Spleen (tissue), 11 donors: ENCODE measurements around the gene FTSJ1. TPM values are rescaled to one million over a fixed set of nuclear protein-coding genes. Genes with fewer than 3 reads are reported as not detected.

Experiments
- DNase-seq: peaks from one replicate; pipeline ENCODE4 v3.0.0-alpha.2; 2020
- H3K27ac ChIP-seq, 8 donors: fragments of 200-600 bp; sonication (generic) in 7 of 8; 1 replicate in 4 of 8; 2 replicates in 4 of 8; pipeline versions ENCODE4 v1.5.0 to v1.8.0; 2016 to 2021; ENCODE audit warnings: inconsistent platforms in 4 of 8, mild to moderate bottlenecking in 4 of 8, moderate library complexity in 1 of 8
- H3K27me3 ChIP-seq, 7 donors: fragments of 200-600 bp; sonication (generic) in 6 of 7; replicated peaks in 1 of 7; 1 replicate in 4 of 7; 2 replicates in 3 of 7; pipeline versions ENCODE4 v1.5.0 to v1.8.0; 2016 to 2021; ENCODE audit warnings: inconsistent platforms in 3 of 7, mild to moderate bottlenecking in 1 of 7
- H3K36me3 ChIP-seq, 6 donors: fragments of 200-600 bp; sonication (generic) in 5 of 6; 1 replicate in 4 of 6; 2 replicates in 2 of 6; pipeline versions ENCODE4 v1.5.0 to v1.8.0; 2016 to 2021; ENCODE audit warnings: inconsistent platforms in 2 of 6
- H3K4me1 ChIP-seq, 6 donors: fragments of 200-600 bp; sonication (generic) in 5 of 6; 1 replicate in 3 of 6; 2 replicates in 3 of 6; pipeline versions ENCODE4 v1.5.0 to v1.8.0; 2016 to 2021; ENCODE audit warnings: inconsistent platforms in 3 of 6
- H3K4me3 ChIP-seq, 8 donors: fragments of 200-600 bp; sonication (generic) in 7 of 8; 1 replicate in 4 of 8; 2 replicates in 4 of 8; pipeline versions ENCODE4 v1.5.0 to v1.8.0; 2016 to 2021; ENCODE audit warnings: inconsistent platforms in 4 of 8, mild to moderate bottlenecking in 4 of 8, moderate library complexity in 2 of 8
- H3K9me3 ChIP-seq, 8 donors: fragments of 200-600 bp; sonication (generic) in 7 of 8; 1 replicate in 4 of 8; 2 replicates in 4 of 8; pipeline versions ENCODE4 v1.5.0 to v1.8.0; 2016 to 2021; ENCODE audit warnings: inconsistent platforms in 4 of 8
- CTCF ChIP-seq, 11 experiments: fragments of 200-600 bp in 7 of 11; fragments of 450-650 bp in 4 of 11; sonication (generic) in 4 of 11; IDR thresholded peaks in 8 of 11; conservative IDR thresholded peaks in 3 of 11; 1 replicate in 7 of 11; 2 replicates in 4 of 11; pipeline versions ENCODE4 v1.4.0 to v1.8.0; 2016 to 2021; ENCODE audit warnings: antibody characterized with exemption in 11 of 11, inconsistent platforms in 4 of 11, mild to moderate bottlenecking in 1 of 11
- POLR2A ChIP-seq, 3 donors: fragments of 450-650 bp; IDR thresholded peaks; one replicate each; pipeline ENCODE4 v1.5.1; 2017; ENCODE audit warnings: antibody characterized with exemption in 3 of 3, mild to moderate bottlenecking in 1 of 3
- POLR2AphosphoS5 ChIP-seq, 3 donors: sonication (generic); formaldehyde crosslinking; IDR thresholded peaks; one replicate each; pipeline ENCODE4 v1.5.1; 2017; ENCODE audit warnings: antibody characterized with exemption in 3 of 3
- WGBS, 5 donors: extraction: QIAGEN DNeasy Blood & Tissue Kit in 3 of 5; methylation state at CpG; one replicate each; pipeline versions ENCODE4 v1.1.5 to v1.1.7; 2013 to 2018; 5-methylcytosine and 5-hydroxymethylcytosine counted together
- intact Hi-C: fragments of 100-400 bp; cut with DNase I; formaldehyde crosslinking; loops from one replicate; pipeline ENCODE4 v1.15.0; 2023; ENCODE audit warnings: low total_unique reads
- polyA plus RNA-seq, 3 donors: library from polyadenylated mRNA; stranded (reverse); fragments of 200-250 nt; gene quantifications; one replicate each; pipeline ENCODE4 v1.2.1, GENCODE V29; 2013
- total RNA-seq, 7 donors: library from RNA; depleted of rRNA in 3 of 7; stranded (reverse); fragments of >200 nt in 3 of 7; fragmentation: NEBNext Ultra II Directional in 4 of 7; extraction: Animal tissue kit (Norgen Biotek cat#: 25700) in 4 of 7; gene quantifications; one replicate each; pipeline versions ENCODE4 v1.1.0 to v1.2.1, GENCODE V29; 2016 to 2021
- donor health status: healthy with polysubstance abuse.
- donor health status: DM: no; HTN: no; CAD: no; lungs with moderate emphysema.
- donor health status: DM: no; HTN: no; CAD: no.
- donor health status: Bipolar disorder and iron deficiency.
- donor health status: healthy.
- donor health status: DM: no; HTN: no; CAD: no.
- donor health status: DM: yes; HTN: yes; CAD: no.

The FTSJ1 gene
- total and polyA plus RNA-seq, 10 donors = 27.1 to 58.6 (median 39.7) TPM

- H3K9me3 ChIP-seq = no peaks in the 10 kb centered on the region
- WGBS, 5 donors = 89 to 95% (median 92%) methylated on average over 5 to 19 of the region's 19 CpGs
- TF ChIP-seq CTCF (IDR thresholded peaks at IDR 0.05 in 8 of 11, conservative IDR thresholded peaks at IDR 0.05 in 3 of 11) = no peak
- no peak for TF ChIP-seq POLR2AphosphoS5 (IDR thresholded peaks at IDR 0.05)
- no peak for TF ChIP-seq POLR2A (IDR thresholded peaks at IDR 0.05)
- peaks cover 0 to 26% (median 11%) of the 10 kb centered on the region in 6 donors for H3K4me1 ChIP-seq
- DNase-seq = no peak
- H3K36me3 ChIP-seq = peaks cover 0 to 51% (median 20%) of the 10 kb centered on the region in 6 donors
- no peak overlapping the region for H3K27ac ChIP-seq
- H3K4me3 ChIP-seq = no peak overlapping the region
- no peaks in the 10 kb centered on the region for H3K27me3 ChIP-seq
- intact Hi-C loops = loop anchor here (10.0 kb wide), 1 partner anchor 393 kb away; no protein-coding TSS in a partner anchor
These were observed 2.2 kb downstream of the FTSJ1 start for GRCh38 chrX:48477960-48478755.

- H3K9me3 ChIP-seq = no peaks in the 10 kb centered on the region
- DNase-seq = no peak
- H3K4me3 ChIP-seq = no peak overlapping the region
- intact Hi-C loops = loop anchor here (10.0 kb wide), 1 partner anchor 394 kb away; no protein-coding TSS in a partner anchor
- H3K27me3 ChIP-seq = no peaks in the 10 kb centered on the region
- peaks cover 0 to 26% (median 11%) of the 10 kb centered on the region in 6 donors for H3K4me1 ChIP-seq
- no peak overlapping the region for H3K27ac ChIP-seq
- H3K36me3 ChIP-seq = peaks cover 0 to 57% (median 23%) of the 10 kb centered on the region in 6 donors
- no peak for TF ChIP-seq CTCF (IDR thresholded peaks at IDR 0.05 in 8 of 11, conservative IDR thresholded peaks at IDR 0.05 in 3 of 11)
- WGBS, 5 donors = 68 to 100% (median 86%) methylated on average over 3 to 5 of the region's 5 CpGs
These were observed 2.8 kb downstream of the FTSJ1 start for GRCh38 chrX:48478806-48479205.

GRCh38 chrX:48480142-48480541, 4.1 kb downstream of the FTSJ1 start:
- WGBS, 5 donors = 83 to 100% (median 94%) methylated on average over 3 of the region's 3 CpGs
- Histone ChIP-seq H3K4me1 (peaks cover 0 to 21% (median 6%) of the 10 kb centered on the region in 6 donors), H3K27ac (no peak overlapping the region), H3K4me3 (no peak overlapping the region), H3K27me3 (no peaks in the 10 kb centered on the region), H3K9me3 (no peaks in the 10 kb centered on the region), H3K36me3 (peaks cover 0 to 70% (median 31%) of the 10 kb centered on the region in 6 donors)
- DNase-seq = no peak
- intact Hi-C loops = no loop called here
- TF ChIP-seq POLR2A (IDR thresholded peaks at IDR 0.05) (no peak), POLR2AphosphoS5 (IDR thresholded peaks at IDR 0.05) (no peak), CTCF (IDR thresholded peaks at IDR 0.05 in 8 of 11, conservative IDR thresholded peaks at IDR 0.05 in 3 of 11) (no peak)

- no peak overlapping the region for H3K4me3 ChIP-seq
- intact Hi-C loops = no loop called here
- peaks cover 0 to 75% (median 32%) of the 10 kb centered on the region in 6 donors for H3K36me3 ChIP-seq
- H3K9me3 ChIP-seq = no peaks in the 10 kb centered on the region
- H3K27me3 ChIP-seq = no peaks in the 10 kb centered on the region
- TF ChIP-seq CTCF (IDR thresholded peaks at IDR 0.05 in 8 of 11, conservative IDR thresholded peaks at IDR 0.05 in 3 of 11) = no peak
- TF ChIP-seq POLR2AphosphoS5 (IDR thresholded peaks at IDR 0.05) = no peak
- no peak for TF ChIP-seq POLR2A (IDR thresholded peaks at IDR 0.05)
- DNase-seq = no peak
- WGBS, 5 donors = 78 to 92% (median 91%) methylated on average over 3 of the region's 3 CpGs
- H3K4me1 ChIP-seq = peaks cover 0 to 16% (median 4%) of the 10 kb centered on the region in 6 donors
- H3K27ac ChIP-seq = no peak overlapping the region
These were observed 4.6 kb downstream of the FTSJ1 start for GRCh38 chrX:48480583-48480982.
